Stomach (tissue), 19 donors: ENCODE data around the gene WNT5B. TPM values are rescaled to one million over a fixed set of nuclear protein-coding genes. Genes with fewer than 3 reads are reported as not detected.

Source experiments
- DNase-seq, 2 donors: peaks; one replicate each; pipeline versions ENCODE4 v3.0.0 to v3.0.0-alpha.2; 2013 to 2019
- H3K27ac ChIP-seq, 5 donors: fragments of 200-600 bp in 4 of 5; sonication (generic) in 4 of 5; one replicate each; pipeline ENCODE4 v1.5.1; 2013 to 2019; ENCODE audit warnings: mild to moderate bottlenecking in 1 of 5, moderate library complexity in 1 of 5
- H3K27me3 ChIP-seq, 3 donors: fragments of 200-600 bp; sonication (generic); one replicate each; pipeline ENCODE4 v1.5.1; 2017 to 2019; ENCODE audit warnings: mixed run types in 1 of 3
- H3K36me3 ChIP-seq, 4 donors: fragments of 200-600 bp; sonication (generic); 1 replicate in 3 of 4; 2 replicates in 1 of 4; pipeline ENCODE4 v1.5.1; 2016 to 2019
- H3K4me1 ChIP-seq, 4 donors: fragments of 200-600 bp; sonication (generic); one replicate each; pipeline ENCODE4 v1.5.1; 2016 to 2019
- H3K4me3 ChIP-seq, 4 donors: fragments of 200-600 bp; sonication (generic) in 3 of 4; one replicate each; pipeline ENCODE4 v1.5.1; 2016 to 2019; ENCODE audit warnings: mild to moderate bottlenecking in 1 of 4
- H3K9me3 ChIP-seq, 4 donors: fragments of 200-600 bp; sonication (generic); one replicate each; pipeline ENCODE4 v1.5.1; 2016 to 2019
- EP300 ChIP-seq: sonication (generic); formaldehyde crosslinking; IDR thresholded peaks from one replicate; pipeline ENCODE4 v1.6.1; 2017; ENCODE audit warnings: antibody characterized with exemption
- POLR2A ChIP-seq, 4 donors: fragments of 450-650 bp; IDR thresholded peaks; one replicate each; pipeline ENCODE4 v1.6.1; 2016; ENCODE audit warnings: antibody characterized with exemption in 4 of 4, control low read depth in 2 of 4, mild to moderate bottlenecking in 1 of 4, moderate library complexity in 1 of 4
- POLR2AphosphoS5 ChIP-seq, 3 donors: sonication (generic); formaldehyde crosslinking; IDR thresholded peaks; one replicate each; pipeline ENCODE4 v1.6.1; 2016; ENCODE audit warnings: antibody characterized with exemption in 3 of 3
- WGBS, 5 donors: extraction: QIAGEN DNeasy Blood & Tissue Kit in 3 of 5; methylation state at CpG; one replicate each; pipeline versions ENCODE4 v1.1.5 to v1.1.7; 2013 to 2018; 5-methylcytosine and 5-hydroxymethylcytosine counted together
- intact Hi-C: fragments of 100-400 bp; cut with DNase I; formaldehyde crosslinking; loops from one replicate; pipeline ENCODE4 v1.15.1; 2023; ENCODE audit warnings: low total_unique reads
- long read RNA-seq, 10 donors: transcript quantifications; one replicate each; lab custom pipeline, GENCODE V29; 2026
- polyA plus RNA-seq, 3 donors: library from polyadenylated mRNA; stranded (reverse); fragments of 200-250 nt; gene quantifications; one replicate each; pipeline ENCODE4 v1.2.3, GENCODE V29; 2013
- total RNA-seq, 5 donors: library from RNA; depleted of rRNA; stranded (reverse); fragments of >200 nt; gene quantifications; one replicate each; pipeline versions ENCODE4 v1.1.0 to v1.2.3, GENCODE V29; 2014 to 2016
- TF ChIP-seq, protein P1 (sequence below), 7 experiments: fragments of 450-650 bp in 4 of 7; fragments of 200-600 bp in 3 of 7; sonication (generic) in 3 of 7; IDR thresholded peaks; one replicate each; pipeline ENCODE4 v1.5.1; 2016 to 2019; ENCODE audit warnings: antibody characterized with exemption in 7 of 7, control low read depth in 2 of 7, mild to moderate bottlenecking in 1 of 7
- donor health status: healthy with polysubstance abuse.
- donor health status: Bipolar disorder and iron deficiency.
- donor health status: healthy.

The WNT5B gene
- 10 to 100 TPM in 2 of 5 donors, 1 to 10 TPM in 2, under 1 TPM in 1; 0.45 to 22.3 (median 7.8) TPM for total RNA-seq
- polyA plus RNA-seq = 10 to 100 TPM in 1 of 3 donors, 1 to 10 TPM in 2; 4.3 to 13.6 (median 4.4) TPM
- long read RNA-seq, donor 1, partial matches to known transcripts = 0 of 1 reads
- long read RNA-seq, donor 1, other reads (novel, unspliced or antisense) = 0 of 1 reads
- long read RNA-seq, donor 2 = 0 reads
- long read RNA-seq, donor 3 = 0 reads
- long read RNA-seq, donor 4 = 0 reads
- long read RNA-seq, donor 5 = 0 reads
- long read RNA-seq, donor 6, partial matches to known transcripts = 30 of 32 reads
- long read RNA-seq, donor 6, other reads (novel, unspliced or antisense) = 0 of 32 reads
- long read RNA-seq, donor 7, partial matches to known transcripts = 0 of 1 reads
- long read RNA-seq, donor 7, other reads (novel, unspliced or antisense) = 0 of 1 reads
- long read RNA-seq, donor 8 = 0 reads
- long read RNA-seq, donor 9 = 0 reads
- long read RNA-seq, donor 10 = 0 reads

DNA sequence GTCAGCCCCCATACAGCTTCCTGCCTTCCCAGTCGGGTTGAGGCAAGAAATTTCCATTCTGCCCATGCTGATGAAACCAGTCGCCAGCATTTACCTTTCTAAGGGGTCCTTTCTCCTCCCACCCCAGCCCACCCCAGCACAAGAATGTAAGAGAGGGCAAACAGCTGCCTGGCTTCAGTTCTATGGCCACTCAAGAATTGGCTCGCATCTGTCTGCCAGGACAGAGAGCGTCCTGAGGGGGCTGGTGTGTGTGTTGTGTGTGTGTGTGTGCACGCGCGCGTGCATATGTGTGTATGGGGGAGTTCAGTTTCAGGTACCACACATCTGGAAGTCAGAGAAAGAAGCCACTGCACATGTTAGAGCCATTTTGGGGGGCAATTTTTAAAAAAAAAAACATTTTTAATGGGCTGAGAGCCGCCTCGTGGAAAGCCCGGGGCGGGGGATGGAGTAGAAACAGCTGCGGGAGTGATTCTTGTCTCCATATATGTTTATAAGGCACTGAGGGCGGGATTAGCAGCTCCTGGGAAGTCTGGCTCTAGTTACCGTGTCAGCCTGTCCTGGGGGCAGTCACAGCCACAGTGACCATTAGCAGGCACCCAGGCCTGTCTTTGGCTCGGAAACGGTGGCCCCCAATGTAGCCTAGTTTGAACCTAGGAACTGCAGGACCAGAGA is at the start of gene WNT5B:
WNT5B (plus strand) TSS at position 566 of the 672 bp plus-strand sequence. CDS start 2,124 bp downstream, outside the sequence.
- Histone ChIP-seq H3K27me3 (peaks cover 0 to 45% (median 15%) of the 10 kb centered on the region in 3 donors), H3K9me3 (no peaks in the 10 kb centered on the region), H3K27ac (peak within 1 kb of the TSS in 1 of 5 donors; percentile 67), H3K4me3 (peak within 1 kb of the TSS; percentile 50 to 77 (median 57)), H3K4me1 (peaks cover 18 to 45% (median 26%) of the 10 kb centered on the region in 4 donors), H3K36me3 (peaks cover 0 to 4% (median 0%) of the 10 kb centered on the region in 4 donors)
- no peak for TF ChIP-seq POLR2A (IDR thresholded peaks at IDR 0.05)
- TF ChIP-seq, protein P1, sequence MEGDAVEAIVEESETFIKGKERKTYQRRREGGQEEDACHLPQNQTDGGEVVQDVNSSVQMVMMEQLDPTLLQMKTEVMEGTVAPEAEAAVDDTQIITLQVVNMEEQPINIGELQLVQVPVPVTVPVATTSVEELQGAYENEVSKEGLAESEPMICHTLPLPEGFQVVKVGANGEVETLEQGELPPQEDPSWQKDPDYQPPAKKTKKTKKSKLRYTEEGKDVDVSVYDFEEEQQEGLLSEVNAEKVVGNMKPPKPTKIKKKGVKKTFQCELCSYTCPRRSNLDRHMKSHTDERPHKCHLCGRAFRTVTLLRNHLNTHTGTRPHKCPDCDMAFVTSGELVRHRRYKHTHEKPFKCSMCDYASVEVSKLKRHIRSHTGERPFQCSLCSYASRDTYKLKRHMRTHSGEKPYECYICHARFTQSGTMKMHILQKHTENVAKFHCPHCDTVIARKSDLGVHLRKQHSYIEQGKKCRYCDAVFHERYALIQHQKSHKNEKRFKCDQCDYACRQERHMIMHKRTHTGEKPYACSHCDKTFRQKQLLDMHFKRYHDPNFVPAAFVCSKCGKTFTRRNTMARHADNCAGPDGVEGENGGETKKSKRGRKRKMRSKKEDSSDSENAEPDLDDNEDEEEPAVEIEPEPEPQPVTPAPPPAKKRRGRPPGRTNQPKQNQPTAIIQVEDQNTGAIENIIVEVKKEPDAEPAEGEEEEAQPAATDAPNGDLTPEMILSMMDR (IDR thresholded peaks at IDR 0.05) = no peak
- no peak for TF ChIP-seq POLR2AphosphoS5 (IDR thresholded peaks at IDR 0.05)
- no peak for TF ChIP-seq EP300
- peak in 1 of 2 donors; percentile 47 for DNase-seq
- intact Hi-C loops = no loop called here
- 64 to 72% (median 68%) methylated on average over 17 of the region's 17 CpGs for WGBS, 5 donors

DNA sequence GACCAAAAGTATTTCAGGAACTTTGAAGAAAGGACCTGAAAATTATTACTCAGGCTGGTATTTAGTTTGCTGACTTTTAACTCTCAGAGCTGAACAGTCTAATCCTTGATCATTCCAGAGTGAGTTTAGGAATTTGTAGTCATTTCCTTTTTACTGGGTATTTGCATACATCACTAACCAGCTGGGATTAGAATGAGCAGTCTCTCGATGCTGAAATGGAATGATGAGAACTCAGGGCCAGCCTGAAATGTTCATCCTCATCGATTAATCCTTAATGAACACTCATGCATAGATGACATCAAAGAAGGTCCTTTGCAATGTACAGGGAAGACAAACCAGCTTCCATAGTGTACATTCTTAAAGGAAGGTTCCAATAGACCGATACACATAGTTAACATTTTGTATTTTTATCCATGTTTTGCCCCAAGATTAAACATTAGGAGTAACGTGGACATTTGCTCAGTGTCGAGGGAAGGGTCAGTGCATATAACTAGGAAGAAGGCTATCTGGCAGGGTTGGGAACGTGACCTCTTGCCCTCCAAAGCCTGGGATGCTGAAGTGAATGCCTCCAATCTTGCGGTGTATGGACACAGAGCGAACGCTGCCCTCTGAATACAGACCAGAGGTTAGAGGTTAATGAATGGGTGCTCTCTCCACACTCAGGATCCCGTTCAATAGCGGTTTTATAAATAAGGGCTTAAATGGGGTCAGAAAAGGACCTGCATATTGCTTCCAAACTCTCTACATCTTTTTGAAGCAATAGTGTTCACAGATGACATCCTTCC is 49.2 kb upstream of the WNT5B start:
- no peaks in the 10 kb centered on the region for H3K9me3 ChIP-seq
- WGBS, 5 donors = 83 to 88% (median 87%) methylated on average over 11 of the region's 11 CpGs
- H3K27ac ChIP-seq = no peak overlapping the region
- H3K36me3 ChIP-seq = peaks cover 0 to 5% (median 0%) of the 10 kb centered on the region in 4 donors
- H3K4me1 ChIP-seq = peaks cover 17 to 64% (median 40%) of the 10 kb centered on the region in 4 donors
- no peak for TF ChIP-seq POLR2A (IDR thresholded peaks at IDR 0.05)
- no peak for TF ChIP-seq POLR2AphosphoS5 (IDR thresholded peaks at IDR 0.05)
- TF ChIP-seq, protein P1 (IDR thresholded peaks at IDR 0.05) = no peak
- TF ChIP-seq EP300 = no peak
- no peaks in the 10 kb centered on the region for H3K27me3 ChIP-seq
- intact Hi-C loops = loop anchor here (5.0 kb wide), 1 partner anchor 463 kb away; no protein-coding TSS in a partner anchor
- no peak for DNase-seq
- no peak overlapping the region for H3K4me3 ChIP-seq

DNA sequence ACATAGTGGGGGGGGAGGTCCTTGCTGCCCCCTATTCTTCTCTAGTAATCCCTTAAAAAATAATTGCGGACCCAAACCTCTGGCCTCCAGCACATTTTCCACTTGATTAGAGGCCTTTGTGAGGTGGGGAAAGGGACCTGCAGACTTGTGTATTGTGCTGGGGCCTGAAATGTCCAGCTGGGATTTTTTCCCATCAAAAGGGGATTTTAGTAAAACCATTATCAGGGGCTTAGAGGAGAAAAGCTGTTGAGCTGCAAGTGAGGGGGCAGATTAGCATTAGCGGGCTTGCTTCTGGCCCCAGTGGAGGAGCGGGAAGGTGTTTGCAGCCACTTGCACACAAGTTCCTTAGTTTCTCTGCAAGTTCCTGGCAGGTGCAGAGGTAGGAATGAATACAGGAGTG is 48.5 kb upstream of the WNT5B start:
- Histone ChIP-seq H3K4me1 (peaks cover 13 to 57% (median 34%) of the 10 kb centered on the region in 4 donors), H3K4me3 (no peak overlapping the region), H3K9me3 (no peaks in the 10 kb centered on the region), H3K27me3 (no peaks in the 10 kb centered on the region), H3K36me3 (peaks cover 0 to 5% (median 0%) of the 10 kb centered on the region in 4 donors), H3K27ac (no peak overlapping the region)
- intact Hi-C loops = loop anchor here (5.0 kb wide), 1 partner anchor 463 kb away; no protein-coding TSS in a partner anchor
- 57 to 90% (median 65%) methylated on average over 3 of the region's 3 CpGs for WGBS, 5 donors
- TF ChIP-seq POLR2A (IDR thresholded peaks at IDR 0.05) = no peak
- TF ChIP-seq EP300 = no peak
- DNase-seq = no peak

DNA sequence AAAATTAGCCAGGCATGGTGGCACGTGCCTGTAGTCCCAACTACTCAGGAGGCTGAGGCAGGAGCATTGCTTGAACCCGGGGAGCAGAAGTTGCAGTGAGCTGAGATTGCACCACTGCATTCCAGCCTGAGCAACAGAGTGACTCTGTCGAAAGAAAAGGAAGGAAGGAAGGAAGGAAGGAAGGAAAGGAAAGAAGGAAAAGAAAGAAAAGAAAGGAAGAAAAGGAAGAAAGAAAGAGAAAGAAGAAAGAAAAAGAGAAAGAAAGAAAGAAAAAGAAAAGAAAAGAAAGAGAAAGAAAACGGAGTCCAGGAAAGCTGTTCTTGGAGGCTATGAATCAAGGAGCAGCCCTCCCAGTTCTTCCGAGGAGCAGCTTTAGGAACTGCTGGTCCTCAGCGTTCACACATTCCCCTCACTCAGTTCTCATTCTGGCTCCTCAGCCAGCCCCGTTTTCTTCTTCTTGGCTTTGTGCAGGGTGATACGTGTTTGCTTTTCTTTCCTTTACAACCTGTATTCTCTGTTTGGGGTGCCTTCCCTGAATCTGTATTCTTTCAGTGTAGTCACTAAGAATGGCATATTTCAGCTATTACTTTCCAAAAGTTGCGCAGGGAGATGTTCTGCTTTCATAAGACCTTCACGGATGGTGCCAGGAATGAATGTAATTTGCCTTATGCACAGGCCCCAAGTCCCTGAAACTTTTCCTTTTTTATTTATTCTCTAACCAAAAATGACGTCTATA is 46.9 kb upstream of the WNT5B start:
- intact Hi-C loops = loop anchor here (5.0 kb wide), 1 partner anchor 465 kb away; no protein-coding TSS in a partner anchor
- Histone ChIP-seq H3K27ac (no peak overlapping the region), H3K27me3 (no peaks in the 10 kb centered on the region), H3K4me3 (no peak overlapping the region), H3K9me3 (no peaks in the 10 kb centered on the region), H3K4me1 (peaks cover 0 to 41% (median 18%) of the 10 kb centered on the region in 4 donors), H3K36me3 (peaks cover 0 to 19% (median 0%) of the 10 kb centered on the region in 4 donors)
- TF ChIP-seq EP300 = no peak
- no peak for TF ChIP-seq POLR2AphosphoS5 (IDR thresholded peaks at IDR 0.05)
- TF ChIP-seq POLR2A (IDR thresholded peaks at IDR 0.05) = no peak
- TF ChIP-seq, protein P1 (IDR thresholded peaks at IDR 0.05) = no peak
- WGBS, 5 donors = 82 to 91% (median 89%) methylated on average over 11 of the region's 11 CpGs
- no peak for DNase-seq
